Measurements from ENCODE around the gene TECR.
A peak's percentile ranks its signal among the peaks of the same experiment; 100 is the strongest.

Gene TECR

DNA sequence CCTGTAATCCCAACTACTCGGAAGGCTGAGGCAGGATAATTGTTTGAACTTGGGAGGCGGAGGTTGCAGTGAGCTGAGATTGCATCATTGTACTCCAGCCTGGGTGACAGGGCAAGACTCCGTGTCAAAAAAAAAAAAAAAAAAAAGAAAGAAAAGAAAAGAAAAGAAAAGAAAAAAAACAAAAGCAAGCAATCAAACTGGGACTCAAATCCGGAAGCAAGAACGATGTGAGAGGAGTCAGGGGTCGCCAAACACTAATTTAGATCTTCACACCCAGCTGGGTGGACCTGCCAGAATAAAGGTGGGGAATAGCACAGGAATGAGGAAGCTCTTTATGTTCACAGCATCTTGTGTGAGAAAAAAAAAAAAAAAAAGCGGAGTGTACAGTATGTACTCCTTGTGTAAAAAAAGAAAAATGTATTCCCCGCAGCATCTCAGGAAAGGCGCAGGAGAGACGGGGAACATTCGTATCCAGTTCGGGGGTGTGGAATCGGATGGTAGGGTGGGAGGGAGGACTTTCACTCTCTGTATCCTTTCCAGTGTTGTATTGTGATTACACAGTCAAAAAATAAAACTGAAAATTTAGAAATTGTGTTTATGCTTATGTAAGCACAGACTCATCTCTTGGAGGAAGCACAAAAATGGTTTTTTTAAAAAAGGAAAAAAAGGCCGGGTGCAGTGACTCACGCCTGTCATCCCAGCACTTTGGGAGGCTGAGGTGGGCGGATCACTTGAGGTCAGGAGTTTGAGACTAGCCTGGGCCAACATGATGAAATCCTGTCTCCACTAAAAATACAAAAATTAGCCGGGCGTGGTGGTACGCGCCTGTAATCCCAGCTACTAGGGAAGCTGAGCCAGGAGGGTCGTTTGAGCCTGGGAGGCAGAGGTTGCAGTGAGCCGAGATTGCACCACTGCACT is 18.8 kb upstream of the TECR start:
- no peak for DNase-seq (ENCODE audit: low read depth in 2 of 2)

DNA sequence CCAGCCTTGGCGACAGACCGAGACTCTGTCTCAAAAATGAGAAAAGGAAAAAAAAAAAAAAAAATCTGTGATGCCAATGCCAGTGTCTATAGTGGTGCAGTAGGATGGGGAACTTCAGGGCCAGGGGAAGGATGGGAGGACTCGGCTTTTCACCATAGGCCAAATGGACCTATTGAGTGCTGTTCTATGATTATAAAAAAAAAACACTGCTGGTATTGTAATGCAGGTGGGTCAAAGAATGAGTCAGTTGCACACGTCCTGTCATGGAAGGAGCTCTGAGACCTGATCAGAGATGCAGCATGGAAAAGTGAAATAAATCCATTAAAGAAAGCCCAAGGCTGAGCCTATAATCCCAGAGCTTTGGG is 18.2 kb upstream of the TECR start:
- DNase-seq (ENCODE audit: low read depth in 2 of 2): no peak

DNA sequence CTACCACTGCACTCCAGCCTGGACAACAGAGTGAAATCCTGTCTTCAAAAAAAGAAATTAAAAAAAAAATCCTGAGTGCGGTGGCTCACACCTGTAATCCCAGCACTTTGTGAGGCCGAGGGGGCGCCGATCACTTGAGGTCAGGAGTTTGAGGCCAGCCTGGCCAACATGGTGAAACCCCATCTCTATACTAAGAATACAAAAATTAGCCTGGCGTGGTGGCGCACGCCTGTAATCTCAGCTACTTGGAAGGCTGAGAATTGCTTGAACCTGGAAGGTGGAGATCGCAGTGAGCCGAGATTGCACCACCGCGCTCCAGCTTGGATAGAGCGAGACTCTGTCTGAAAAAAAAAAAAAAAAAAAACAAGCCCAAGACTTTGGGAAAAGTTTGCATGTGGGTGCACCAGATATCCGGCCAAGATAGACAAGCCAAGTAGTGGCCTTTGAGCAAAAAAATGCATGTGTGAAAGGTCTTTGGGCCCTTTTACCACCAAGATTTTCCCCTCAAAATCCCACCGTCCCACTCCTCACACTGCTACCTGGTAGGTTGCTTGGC is 16.9 kb upstream of the TECR start:
- no peak for DNase-seq (ENCODE audit: low read depth in 2 of 2)

DNA sequence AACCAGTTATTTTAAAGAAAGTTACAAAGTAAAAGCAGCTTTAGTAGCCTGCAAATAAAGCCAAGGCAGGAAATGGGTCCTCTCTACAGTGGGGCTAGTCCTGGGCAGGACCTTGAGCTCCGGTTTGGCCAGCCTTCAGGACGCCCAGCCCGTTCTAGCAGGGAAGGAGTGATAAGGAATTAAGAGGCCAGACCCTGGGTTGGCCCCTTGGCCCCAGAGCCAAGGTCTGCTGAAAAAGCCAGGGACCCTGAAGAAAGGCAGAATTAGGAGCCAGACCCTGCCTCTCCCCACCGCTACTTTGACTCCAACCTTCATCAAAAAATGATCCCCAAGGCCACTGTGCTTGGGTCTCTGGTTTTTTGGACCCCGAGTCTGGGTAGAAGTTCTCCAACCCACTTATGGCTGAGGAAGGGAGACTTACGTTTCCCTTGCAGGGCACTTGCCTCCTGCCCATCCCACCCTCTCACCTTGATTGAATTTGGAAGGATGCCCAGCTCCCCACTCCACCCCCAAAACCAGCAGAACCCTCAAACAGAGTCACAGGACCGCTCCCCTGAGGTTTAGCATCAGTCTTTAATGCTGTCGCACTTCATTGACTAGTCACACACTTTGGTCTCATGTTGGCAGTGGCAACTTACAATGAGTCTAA is 15.1 kb upstream of the TECR start:
- no peak for DNase-seq (ENCODE audit: low read depth in 2 of 2)

DNA sequence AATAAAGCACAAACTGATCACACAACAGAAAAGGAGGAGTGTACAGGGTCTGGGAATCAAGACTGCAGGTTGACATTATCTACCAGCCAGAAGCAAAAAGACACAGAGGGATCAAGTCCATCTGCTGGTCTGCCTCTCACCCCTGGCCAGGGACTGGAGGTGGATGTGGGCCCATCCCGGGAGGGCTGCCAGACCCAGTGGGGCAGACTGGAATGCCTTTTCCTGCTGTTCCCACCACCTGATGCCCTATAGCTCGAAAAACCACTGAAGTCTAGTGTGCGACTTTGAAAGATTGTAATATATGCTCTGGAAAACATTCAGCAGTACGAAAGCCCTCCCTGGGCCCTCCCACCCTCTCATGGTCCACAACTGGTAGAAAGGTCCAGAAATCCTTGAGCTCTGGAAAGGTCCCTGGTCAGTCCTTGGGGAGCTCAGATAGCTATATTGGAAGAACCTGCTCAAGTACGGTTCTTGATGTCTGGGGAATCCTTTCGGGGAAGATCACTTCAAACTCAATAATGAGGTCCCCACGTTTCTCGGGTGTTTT is 13.8 kb upstream of the TECR start:
- DNase-seq (ENCODE audit: low read depth in 2 of 2): no peak

DNA sequence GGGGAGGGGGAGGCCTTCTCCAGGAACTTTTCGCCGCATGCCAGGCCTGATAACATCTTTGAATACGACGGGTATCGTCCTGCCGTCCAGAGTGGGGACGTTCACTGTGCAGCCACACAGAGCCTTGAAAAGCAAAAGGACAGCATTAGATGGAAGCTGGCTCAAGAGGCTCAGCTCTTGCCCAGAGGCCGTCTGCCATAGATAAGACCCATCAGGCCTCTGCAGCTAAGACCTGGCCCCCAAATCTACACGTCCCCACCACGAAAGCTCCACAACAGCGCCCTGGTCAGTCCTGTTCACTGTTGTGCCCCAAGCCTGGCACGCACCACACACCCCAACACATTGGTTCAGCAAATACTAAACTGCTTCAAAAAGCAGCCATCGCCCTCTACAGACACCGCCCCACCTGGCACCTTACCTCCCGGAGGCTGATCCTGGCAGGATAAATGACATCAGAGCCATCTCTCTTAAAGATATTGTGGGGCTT is 13.3 kb upstream of the TECR start:
- DNase-seq (ENCODE audit: low read depth in 2 of 2): no peak

DNA sequence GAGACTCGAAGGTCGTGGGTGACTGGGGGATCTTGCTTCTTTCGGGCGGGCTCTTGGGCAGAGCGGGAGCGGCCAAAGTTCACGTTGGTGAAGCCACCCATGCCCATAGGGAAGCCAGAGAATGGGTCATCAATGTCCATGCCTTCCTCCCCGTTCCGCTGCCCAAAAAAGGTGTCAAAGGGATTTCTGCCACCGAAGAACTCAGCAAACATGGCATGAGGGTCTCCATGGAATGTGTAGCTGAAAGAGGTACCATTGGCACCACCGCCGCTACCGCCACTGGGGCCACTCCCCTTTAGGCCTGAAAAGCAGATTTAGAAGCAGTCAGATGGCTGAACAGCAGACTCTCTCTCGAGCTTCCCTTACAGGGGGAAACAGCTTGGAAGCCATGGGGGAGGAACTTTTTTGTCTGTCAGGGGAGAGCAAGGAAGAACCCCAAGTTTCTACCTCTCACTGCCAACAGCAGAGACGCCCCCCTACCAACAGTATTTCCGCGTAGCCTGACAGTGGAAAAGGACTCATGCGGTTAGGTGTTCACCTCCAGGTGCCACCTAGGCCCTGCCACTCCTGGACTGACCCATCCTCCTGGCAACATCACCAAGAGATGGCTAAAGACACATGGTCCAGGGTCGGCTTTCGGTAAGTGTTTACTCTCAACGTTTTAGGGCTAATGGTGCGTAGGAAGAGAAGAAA is 12.5 kb upstream of the TECR start:
- DNase-seq (ENCODE audit: low read depth in 2 of 2): no peak

DNA sequence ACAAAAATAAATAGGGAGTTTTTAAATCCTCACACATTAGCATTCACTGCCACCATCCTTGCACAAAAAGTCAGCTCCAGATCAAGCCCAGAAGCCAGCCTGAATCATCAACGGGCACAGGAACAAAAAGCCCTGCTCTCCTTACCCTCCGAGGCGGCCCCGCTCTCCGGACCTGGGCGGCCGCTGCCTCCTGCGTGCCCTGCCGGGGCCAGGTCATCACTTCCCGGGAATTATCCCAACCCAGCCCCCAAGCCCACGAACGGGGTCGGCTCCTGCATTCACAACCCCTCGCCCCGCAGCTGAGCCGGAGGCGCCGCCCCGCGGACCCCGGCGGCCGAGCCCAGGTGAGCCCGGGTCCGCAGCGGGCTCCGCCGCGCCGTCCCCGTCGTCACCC is 12.0 kb upstream of the TECR start:
- no peak for DNase-seq (ENCODE audit: low read depth in 2 of 2)

DNA sequence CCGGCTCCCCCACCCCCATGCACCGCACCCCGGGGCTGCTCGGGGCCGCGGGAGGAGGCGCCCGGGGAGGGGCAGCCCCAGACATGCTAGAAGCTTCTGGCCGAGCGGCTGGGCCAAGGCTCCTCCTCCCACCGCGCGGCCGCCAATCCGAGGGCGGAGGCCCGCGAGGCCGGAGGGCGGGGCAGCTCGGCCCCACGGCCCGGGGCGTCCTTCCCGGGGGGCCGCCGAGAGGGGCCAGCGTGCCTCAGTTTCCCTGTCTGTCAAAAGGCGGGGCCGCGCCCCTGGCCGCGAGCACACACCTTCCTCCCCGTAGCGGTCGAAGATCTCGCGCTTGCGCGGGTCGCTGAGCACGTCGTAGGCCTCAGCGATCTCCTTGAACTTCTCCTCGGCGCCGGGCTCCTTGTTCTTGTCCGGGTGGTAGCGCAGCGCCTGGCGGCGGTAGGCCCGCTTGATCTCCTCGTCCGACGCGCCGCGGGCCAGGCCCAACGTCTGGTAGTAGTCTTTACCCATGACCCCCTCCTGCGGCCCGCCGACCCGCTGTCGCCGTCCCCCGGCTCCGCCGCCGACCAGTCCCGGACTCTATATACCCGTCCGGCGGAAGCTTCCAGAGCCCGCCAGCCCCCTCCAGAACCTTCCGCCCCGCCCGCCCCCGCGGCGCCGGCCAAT is 11.4 kb upstream of the TECR start, which contains the start of gene DNAJB1:
Gene DNAJB1 (minus strand): TSS at position 558 of the 666 bp plus-strand sequence. CDS start 48 bp downstream, at position 510.
- DNase-seq (ENCODE audit: low read depth in 2 of 2): peak; percentile 51 to 64

DNA sequence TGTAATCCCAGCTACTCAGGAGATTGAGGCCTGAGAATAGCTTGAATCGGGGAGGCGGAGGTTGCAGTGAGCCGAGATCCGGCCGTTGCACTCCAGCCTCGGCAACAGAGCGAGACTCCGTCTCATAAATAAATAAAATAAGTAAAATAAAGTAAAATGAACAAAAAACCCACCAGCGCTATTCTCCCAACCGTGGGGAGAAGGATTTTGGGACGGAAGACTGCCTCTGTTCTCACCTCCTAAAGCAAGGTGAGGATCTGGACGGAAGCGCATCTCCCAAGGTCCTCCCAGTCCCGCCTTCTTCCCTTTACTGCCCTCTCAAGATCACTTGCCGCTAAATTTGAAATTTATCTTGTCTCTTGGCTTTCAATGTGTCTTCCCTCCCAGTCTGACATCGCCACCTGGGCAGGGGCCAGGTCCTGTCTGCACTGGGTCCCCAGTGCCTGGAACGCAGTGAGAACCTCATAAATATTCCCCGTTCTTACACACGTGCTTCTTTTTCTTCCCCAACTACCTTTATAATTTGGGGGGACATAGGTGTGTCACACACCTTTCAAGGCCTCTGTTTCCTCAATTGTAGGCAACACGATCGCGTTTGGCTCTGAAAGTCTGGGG is 10.0 kb upstream of the TECR start:
- no peak for DNase-seq (ENCODE audit: low read depth in 2 of 2)

DNA sequence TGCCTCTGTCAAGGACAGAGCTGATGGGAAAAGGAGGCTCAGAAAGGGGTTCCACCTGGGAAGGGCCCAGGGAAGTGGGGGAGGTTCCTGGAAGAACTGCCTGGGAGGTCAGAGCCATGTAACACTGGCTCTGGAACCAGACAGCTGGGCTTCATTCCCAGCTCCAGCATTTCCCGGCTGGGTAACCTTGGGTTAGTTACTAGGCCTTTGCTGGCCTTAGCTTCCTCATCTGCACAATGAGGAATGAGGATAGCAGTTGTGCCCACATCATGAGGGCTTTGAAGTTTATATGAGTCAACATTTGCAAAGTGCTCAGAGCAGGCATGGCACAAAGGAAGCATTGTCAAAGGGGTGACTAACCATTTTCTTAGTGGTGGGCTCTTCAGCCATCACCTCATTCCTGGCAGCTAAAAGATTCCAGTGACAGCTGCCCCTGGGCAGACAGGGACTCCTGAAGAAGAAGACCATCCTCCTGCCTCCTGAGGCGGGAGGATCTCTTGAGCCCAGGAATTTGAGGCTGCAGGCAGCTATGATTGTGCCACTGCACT is 9.5 kb upstream of the TECR start:
- DNase-seq (ENCODE audit: low read depth in 2 of 2): no peak

DNA sequence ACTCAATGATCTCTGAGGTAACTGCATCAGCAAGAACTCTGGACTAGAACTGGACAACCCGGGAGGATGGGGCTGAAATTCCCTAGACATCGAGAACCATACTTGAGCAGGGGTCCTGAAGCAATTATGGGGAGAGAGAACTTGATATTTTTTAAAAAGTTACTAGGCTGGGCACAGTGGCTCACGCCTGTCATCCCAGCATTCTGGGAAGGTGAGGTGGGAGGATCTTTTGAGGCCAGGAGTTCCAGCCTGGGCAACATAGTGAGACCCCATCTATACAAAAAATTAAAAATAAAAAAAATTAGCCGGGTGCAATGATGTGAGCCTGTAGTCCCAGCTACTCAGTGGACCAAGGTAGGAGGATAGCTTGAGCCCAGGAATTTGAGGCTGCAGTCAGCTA is 8.9 kb upstream of the TECR start:
- DNase-seq (ENCODE audit: low read depth in 2 of 2): no peak

DNA sequence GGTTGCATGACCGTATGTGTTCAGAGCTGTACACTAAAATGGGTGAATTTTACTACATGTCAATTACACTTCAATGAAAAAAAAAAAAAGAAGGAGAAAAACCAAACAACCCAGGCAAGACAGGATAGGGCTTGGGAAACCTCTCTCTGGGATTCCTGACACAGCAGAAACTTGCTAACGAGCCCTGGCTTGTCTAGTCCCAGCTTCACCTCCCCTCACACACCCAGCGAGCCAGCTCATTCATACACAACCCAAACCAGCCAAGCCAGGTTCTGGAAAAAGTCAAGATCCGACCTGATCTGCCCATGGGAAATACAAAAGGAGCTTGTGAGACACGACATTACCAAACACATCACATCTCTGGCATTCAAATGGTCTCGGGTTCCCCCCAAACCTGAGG is 3.7 kb upstream of the TECR start:
- no peak for DNase-seq (ENCODE audit: low read depth in 2 of 2)

DNA sequence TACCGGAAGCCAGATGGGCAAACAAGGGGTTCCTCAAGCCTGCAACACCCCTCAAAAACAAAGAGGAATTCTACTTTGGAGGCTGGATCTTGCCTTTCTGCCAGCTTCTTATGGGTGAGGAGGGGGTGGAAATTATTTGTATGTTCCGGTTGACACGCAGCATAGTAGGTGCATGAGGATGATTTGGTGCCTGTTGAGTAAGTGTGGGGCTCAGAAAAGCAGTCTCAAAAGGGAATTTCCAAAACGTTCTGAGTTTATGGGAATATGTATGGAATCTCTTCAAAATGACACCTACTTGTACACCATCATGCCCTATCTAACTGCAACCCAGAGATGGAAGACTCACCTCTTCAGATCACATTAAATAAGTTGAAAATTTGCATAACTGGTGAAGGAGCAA is 3.0 kb upstream of the TECR start:
- DNase-seq (ENCODE audit: low read depth in 2 of 2): no peak

DNA sequence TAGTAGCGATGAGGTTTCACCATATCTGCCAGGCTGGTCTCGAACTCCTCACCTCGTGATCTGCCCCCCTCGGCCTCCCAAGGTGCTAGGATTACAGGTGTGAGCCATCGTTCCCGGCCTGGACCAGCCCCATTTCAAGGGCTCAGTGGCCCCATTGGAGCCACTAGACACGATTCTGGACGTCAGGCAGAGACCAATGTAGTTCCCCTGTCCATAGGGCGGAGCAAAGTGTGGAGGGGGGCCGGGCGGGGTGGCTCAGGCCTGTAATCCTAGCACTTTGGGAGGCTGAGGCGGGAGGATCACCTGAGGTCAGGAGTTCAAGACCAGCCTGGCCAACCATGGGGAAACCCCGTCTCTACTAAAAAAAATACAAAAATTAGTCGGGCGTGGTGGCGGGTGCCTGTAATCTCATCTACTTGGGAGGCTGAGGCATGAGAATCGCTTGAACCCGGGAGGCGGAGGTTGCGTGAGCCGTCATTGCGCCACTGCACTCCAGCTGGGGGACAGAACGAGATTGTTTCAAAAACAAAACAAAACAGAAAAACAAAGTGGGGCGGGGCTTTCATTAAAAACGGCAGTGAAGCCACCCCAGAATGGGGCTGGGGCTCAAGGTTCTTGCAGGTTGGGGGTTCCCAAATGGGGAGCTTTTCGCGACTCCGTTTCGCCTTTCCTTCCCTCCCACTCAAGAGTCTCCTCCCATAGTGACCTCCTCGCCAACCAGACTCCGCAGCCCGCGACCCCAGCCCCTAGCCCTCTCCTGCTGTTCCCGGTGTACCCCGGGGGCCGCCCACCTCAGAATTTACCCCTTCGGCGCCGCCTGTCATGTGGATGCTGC is 758 bp upstream of the TECR start:
- no peak for DNase-seq (ENCODE audit: low read depth in 2 of 2)

DNA sequence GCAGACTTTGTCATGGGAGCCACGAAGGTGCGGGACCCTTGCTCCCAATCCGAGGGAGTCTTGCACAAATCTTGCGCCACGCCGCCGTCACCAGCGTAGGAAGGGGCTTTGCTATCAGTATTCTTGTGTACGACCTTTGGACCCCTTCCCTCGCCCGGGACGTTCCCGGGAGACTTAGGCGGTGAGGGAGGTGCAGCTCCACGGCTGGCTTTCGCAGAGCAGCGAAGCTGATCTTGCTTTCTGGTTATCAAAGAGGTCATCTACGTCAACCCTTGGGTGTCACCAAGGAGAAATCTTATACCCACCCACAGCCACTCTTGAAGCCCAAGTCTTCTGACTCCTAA is 583 bp downstream of the TECR start:
- no peak for DNase-seq (ENCODE audit: low read depth in 2 of 2)

DNA sequence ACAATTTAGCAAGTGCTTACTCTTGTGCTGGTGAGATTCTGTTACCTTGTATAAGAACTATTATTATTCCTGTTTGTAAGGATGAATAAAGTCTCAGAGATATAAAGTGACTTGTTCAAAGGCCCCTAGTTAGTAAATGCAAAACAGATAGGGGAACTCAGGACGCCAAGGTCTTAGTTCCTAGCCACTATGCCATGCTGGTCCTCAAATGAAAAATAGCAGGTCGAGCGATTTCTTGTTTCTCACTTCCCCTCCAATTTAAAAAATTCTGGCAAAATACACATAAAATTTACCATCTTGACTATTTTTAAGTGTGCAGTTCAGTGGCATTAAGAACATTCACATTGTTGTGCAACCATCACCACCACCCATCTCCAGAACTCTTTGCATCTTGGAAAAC is 1.1 kb downstream of the TECR start:
- no peak for DNase-seq (ENCODE audit: low read depth in 2 of 2)

DNA sequence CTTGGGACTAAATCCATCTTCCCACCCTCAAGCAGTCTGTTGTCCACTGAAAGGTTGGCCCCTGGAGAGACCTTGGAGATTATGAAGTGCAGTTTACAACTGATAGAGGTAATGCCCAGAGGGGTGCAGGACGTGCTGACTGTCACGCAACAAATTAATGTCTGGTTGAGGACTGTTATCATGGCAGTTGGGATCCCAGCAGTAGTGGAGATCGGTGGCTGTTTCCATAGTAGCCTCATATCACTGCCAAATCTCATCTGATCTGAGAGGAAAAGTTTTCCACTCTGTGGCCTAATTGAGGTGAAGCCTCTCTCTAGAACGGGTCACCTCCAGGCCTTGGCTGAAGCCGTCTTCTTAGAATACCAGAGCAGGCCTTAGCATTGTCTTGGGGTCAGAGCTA is 4.1 kb downstream of the TECR start:
- DNase-seq (ENCODE audit: low read depth in 2 of 2): no peak

DNA sequence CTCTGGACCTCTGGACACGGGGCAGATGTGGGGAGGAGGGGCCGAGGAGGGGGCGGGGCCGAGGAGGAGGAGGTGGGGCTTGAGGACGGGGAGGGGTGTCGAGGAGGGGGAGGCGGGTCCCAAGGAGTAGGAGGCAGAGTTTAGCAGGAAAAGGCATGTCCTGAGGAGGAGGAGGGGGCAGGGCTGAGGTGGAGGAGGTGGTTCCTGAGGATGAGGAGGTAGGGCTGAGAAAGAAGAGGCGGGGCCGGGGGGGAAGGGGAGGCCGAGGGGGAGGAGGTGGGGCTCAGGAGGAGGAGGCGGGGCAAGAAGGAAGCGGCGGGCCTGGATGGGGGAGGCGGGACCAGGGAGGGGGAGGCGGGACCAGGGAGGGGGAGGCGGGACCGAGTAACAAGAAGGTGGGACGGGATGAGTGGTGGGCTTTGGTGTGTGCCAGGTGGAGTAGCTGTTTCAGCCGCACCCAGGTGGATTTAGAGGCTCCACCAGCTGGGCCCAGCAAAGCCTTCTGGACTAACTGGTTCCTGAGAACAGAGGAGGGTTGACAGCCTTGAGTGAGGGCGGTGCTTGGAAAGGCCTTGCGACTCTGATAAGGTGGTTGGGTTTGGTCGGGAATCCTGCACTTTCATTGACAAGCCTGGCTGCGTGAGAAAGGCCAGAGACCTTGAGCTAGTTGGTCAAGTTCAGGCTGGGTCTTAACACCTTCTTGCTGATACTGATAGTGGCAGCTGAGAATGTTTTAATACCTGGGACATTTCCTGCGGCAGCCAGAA is 7.7 kb downstream of the TECR start:
- DNase-seq (ENCODE audit: low read depth in 2 of 2): peak; percentile 41 to 47

All from stimulated activated CD4-positive, alpha-beta T cell treated with anti-CD3 and anti-CD28 coated beads, Interleukin-4, amount 100 ng/mL, for 48 hours (primary cell).